CD1c-positive myeloid dendritic cell (primary cell): ENCODE measurements around the gene IARS1.

ENCODE experiments used
- DNase-seq: peaks from one replicate; pipeline ENCODE4 v3.0.0-alpha.2; 2016; ENCODE audit errors: extremely low spot score

The IARS1 gene

DNA sequence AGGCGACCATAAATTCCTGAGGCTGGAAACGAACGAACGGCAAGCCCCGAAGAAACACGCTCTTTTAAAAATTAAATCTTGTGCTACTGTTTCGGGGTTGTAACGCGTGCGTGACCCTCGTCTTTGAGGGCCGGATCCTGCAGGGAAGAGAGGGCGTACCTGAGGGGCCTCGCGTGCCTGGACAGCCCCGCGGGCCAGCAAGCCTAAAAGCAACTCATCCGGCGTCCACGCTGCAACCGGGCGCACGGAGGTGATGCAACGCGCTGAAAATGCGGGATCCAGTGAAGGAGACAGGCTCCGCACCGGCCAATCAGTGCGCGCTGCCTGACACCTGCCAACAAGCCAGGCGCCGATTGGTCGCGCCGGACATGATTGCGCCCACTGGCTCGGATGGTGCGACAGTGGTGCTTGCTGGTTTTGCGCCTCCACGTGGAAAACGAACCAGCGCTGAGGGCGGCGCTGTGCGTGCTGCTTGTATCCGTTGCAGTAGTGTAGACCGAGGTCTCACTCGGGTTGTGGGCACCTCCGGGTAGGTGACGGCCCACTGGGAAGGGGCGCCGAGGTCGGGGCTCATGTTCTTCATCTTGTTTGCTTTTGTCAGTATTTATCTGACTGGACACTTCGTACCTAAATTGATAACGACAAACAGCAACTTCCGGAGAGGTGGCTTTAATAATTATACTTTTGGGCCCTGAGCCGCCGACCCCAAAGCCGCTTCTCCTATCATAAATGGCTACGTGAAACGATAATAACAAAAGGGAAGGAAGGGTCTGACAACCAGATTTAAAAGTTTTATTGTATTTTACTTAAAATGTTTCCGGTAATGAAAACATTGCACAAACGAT lies at the start of gene IARS1:
Gene IARS1, minus strand, starts transcription at position 246 of the 845 bp plus-strand sequence. CDS start 4,278 bp downstream, outside the sequence.
- DNase-seq = peak; percentile 100

DNA sequence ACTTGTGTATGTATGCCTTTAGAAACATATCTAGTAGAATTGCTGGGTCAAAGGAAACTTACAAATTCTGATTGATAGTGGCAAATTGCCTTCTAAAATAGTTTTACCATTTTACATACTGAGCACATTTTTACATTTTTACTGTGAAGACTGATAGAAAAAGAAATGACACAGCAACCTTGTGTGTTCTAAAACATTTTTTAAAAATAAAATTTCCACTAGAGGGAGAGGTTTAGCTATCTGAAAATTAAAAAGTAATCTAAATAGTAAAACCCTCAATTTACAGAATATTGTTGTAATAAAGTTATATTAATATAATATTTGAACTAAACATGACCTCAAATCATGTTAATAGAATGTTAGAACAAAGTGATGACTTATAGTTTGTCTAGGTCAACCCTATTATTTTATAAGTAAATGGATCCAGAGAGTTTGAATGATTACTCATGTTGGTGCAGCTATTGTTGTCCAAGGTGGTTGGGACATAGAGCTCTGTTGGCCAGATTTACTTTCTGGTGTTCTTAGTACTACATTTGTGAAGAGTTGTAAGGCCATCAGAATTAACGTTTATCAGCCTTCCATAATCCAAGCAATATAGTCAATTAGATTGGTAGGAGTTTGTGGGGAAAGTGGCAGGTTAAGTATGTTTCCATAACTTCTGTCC lies 49.5 kb upstream of the IARS1 start:
- DNase-seq = no peak

DNA sequence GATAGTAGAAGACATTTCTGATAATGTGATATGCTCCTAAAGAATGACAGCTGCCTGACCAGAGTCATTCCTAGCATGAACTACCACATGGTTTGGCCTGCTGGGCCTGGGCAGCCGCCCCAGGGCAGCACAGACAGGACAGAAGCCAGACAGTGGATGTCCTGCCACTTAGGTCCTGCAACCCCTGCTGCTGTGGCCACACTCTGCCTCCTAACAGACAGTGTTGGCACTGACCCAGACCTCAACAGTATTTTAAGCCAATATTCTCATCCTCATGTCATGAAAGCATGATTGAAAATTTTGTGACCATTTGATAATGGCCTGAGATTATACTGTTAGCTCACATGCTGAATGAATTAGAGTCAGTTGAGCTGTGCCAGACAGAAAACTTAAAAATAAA lies 48.1 kb upstream of the IARS1 start:
- no peak for DNase-seq

DNA sequence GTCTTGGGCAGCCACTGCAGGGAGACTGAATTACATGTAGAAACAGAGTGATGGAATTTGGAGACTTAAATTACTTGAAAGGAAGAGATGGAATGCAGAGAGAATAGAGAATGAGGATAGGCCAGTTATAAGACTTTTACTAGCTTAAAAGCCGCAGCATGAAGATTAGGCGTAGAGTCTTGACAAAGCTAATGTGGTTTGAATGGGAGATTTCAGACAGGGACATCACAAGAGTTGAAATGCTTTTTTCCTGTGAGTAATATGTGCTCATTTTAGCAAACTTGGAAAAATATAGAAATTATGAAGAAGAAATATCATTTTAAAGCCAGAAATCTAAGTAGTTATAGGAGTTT lies 39.8 kb upstream of the IARS1 start:
- DNase-seq = no peak

DNA sequence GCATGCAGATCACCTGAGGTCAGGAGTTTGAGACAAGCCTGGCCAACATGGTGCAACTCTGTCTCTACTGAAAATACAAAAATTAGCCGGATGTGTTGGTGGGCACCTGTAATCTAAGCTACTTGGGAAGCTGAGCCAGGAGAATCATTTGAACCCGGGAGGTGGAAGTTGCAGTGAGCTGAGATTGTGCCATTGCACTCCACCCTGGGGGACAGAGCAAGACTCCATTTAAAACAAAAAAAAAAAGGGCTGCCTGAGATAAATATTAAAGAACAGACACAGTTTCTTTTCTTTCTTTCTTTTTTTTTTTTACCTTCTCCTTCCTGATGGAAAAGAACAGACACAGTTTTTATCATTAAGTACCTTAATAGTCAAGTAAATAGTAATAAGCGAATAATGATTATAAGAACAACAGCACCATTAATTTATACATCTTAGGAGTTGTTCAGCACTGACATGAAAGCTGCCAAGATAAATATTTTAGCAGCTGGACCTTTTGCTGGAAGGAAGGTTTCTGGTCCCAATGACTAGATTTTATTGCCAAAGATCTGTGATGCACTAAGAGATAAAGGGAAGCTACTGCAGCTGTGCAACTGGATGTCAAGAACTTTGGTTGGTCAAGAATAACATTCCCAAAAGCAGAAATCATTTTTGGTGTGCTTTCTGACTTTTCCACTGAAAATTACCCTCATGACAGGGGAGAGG lies 39.2 kb upstream of the IARS1 start:
- DNase-seq = no peak

DNA sequence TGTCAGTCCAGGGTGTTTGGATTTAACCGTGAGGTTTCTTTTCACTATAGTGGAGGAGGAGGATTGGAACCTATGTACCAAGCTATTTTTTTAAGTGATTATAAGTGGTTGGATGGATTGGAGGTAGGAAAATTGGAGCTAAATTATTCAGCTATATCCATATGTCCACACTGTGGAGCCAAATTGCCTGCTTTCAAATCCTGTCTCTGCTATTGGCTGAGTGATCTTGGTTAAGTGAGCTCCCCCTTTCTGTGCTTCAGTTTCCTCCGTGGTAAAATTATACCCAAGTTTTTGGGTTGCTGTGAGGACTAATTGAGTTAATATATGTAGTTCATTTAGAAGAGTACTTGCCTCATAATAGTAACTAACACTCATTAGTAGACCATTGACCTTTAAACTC lies 34.7 kb upstream of the IARS1 start:
- DNase-seq = no peak

- no peak for DNase-seq
Measured at GRCh38 chr9:92327283-92327850, 33.9 kb upstream of the IARS1 start.

GRCh38 chr9:92325991-92326500 lies 32.5 kb upstream of the IARS1 start:
- DNase-seq = peak; percentile 59

- DNase-seq = peak; percentile 93
Measured at GRCh38 chr9:92325269-92325990, 31.9 kb upstream of the IARS1 start, which contains the start of the genes CENPP and NOL8. Gene CENPP (plus strand): TSS chr9:92325953. Gene NOL8 (minus strand): TSS chr9:92325350. CDS start chr9:92324161, 1,189 bp downstream.

DNA sequence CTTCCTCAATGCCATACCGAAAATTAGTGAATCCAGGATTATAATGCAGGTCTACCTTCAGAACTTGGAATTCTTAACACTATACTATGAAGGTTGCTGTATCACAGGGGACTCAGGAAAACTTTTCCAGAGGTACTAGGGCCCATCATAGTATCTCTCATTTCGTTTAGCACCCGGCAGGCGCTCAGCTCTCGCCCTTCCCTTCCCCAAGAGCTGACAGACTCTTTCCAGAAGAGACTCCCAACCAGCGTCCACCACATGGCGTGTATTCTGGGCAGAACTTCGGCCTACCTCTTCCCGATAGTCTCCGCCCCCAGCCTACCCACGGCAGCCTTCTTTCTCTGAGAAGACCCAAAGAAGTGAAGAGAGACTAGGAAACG lies 31.4 kb upstream of the IARS1 start:
- no peak for DNase-seq

GRCh38 chr9:92324431-92324830 lies 30.9 kb upstream of the IARS1 start:
- peak; percentile 27 for DNase-seq

DNA sequence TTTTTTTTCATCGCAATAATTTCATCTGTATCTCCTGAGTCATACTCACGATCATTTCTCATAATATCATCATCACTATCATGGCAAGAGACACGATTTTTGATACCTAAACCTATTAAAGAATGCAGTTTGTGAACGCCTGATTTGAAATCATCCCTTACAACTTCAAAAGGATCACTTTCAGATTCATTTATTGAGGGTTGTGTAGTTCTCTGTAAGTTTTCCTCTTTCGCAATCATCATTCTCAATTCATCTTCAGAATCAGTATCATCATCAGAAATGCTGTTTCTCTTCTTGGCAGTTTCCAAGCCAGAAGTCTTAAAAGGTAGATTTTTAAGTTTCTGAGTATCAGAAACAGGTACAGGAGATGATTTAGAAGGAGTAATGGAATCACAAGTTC lies 22.0 kb upstream of the IARS1 start:
- DNase-seq = no peak

DNA sequence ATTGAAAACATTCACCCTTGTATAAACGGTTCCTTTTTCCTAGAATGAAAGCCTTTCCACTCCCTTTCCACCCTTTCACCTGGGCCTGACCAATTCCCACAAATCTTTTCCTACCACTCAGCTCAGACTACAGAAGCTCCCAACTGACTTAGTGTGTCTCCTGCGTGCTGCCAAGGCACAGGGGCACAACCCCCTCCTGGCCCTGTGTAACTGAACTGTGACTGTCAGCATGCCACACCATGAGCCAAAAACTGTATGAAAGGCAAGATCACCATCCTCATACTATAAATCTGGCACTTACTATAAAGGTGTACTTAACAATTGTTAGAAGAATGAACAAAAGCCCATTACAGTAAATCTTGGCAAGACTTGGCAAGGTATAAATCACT lies 20.1 kb upstream of the IARS1 start:
- DNase-seq = no peak

GRCh38 chr9:92312887-92313623 lies 19.6 kb upstream of the IARS1 start:
- DNase-seq = no peak

- DNase-seq = no peak
Measured at GRCh38 chr9:92310562-92310961, 17.1 kb upstream of the IARS1 start.

GRCh38 chr9:92308893-92309292 lies 15.4 kb upstream of the IARS1 start:
- DNase-seq = no peak

DNA sequence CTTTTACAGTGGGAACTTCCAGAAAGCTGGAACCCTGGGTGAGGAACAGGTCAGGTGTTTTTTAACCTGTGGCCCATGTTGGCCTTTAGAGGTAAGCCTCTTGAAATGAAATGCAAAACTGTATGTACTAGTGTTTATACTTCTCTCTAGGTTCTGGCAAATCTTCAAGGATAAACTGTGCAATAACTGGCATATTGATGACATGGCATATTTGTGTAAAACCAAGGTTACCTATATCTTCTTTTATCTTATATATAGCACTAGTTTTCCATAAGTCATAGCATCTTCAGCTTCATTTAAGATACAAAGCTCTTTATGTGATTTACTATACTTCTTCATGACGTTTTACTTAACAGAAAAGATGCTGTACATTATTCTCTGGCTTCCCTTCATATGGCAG lies 7.4 kb upstream of the IARS1 start:
- no peak for DNase-seq

- DNase-seq = peak; percentile 3
Measured at GRCh38 chr9:92299116-92299515, 5.6 kb upstream of the IARS1 start.

GRCh38 chr9:92298036-92298435 lies 4.5 kb upstream of the IARS1 start:
- no peak for DNase-seq

- no peak for DNase-seq
Measured at GRCh38 chr9:92297611-92298010, 4.1 kb upstream of the IARS1 start.

DNA sequence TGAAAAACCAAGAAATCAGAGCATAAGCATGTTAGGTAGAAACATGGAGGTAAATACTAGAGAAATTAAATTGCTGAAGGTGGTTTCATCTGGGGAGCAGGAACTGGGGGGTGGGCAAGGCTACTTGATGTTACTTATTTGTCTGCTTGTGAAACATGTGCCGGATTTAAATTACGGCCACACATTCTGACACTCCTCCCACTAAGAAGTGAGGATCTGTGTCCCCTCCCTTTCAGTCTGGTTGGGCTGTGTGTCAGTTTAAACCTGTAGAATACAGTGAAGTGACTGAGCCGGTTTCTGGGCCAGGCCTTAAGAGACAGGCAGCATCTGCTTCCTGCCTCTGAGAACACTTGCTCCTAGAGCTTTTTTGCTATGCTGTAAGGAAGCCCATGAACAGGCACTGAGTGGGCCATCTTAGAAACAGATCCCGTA lies 2.3 kb upstream of the IARS1 start:
- no peak for DNase-seq
